GM19035 (cell line): Measurements from ENCODE around the gene LRRC17.

Experiments used
- ATAC-seq: cut with Tn5 transposase; IDR thresholded peaks from one replicate; pipeline ENCODE4 v1.9.1; 2021; ENCODE audit not compliant: unreplicated experiment

Gene LRRC17

DNA sequence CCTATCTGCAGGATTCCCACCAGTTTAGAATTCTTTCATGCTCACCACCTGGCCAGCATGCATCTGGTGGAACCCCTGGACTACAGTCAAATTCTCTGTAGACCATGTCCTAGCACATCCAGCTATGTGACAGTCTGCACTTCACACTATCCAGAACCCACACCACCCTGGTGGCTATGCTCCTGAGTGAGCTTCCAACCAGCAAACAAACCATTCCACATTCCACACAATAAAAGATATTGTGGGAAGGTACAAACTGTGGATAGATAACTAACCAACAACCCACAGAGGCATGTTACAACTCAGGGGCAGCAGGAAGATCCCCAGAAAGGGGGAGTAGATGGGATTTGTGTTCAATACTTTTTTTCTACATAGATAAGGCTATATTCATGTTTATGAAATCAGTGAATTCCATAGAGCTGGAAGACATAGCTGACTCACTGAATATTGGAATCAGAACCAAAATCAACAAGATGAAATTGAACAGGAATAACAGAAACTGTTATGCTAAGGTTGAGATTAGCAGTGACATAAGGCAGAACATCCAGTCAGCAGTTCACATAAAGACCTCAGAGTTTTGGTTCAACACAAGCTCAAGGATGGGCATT, 72.5 kb downstream of the LRRC17 start:
- no peak for ATAC-seq

GRCh38 chr7:102988088-102988487, 75.3 kb downstream of the LRRC17 start:
- ATAC-seq = no peak

- ATAC-seq = no peak
Measured at GRCh38 chr7:102988631-102989560, 76.1 kb downstream of the LRRC17 start.

- no peak for ATAC-seq
Measured at GRCh38 chr7:102990642-102991041, 77.8 kb downstream of the LRRC17 start.

DNA sequence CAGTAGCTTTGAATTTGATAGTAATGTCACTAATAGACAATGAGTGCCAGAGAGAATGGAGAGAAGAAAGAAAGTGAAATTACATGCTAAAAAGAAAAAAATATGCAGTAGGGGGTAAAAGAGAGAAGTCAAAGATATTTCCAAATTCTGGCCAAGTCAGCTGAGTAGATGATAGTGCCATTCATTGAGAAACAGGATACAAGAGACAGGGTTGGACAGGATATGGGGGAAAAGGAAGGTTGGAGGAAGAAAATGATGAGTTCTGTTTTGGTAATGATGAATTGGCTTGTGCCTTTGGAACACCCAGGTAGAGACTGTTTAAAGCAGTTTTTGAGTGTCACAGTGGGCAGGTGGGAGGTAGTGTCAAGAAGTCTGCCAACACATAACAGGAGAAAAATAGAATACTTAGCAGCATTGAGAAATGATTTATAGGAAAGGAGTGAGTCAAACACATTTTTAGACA, 78.3 kb downstream of the LRRC17 start:
- no peak for ATAC-seq

GRCh38 chr7:102991540-102992214, 78.9 kb downstream of the LRRC17 start:
- ATAC-seq = no peak

DNA sequence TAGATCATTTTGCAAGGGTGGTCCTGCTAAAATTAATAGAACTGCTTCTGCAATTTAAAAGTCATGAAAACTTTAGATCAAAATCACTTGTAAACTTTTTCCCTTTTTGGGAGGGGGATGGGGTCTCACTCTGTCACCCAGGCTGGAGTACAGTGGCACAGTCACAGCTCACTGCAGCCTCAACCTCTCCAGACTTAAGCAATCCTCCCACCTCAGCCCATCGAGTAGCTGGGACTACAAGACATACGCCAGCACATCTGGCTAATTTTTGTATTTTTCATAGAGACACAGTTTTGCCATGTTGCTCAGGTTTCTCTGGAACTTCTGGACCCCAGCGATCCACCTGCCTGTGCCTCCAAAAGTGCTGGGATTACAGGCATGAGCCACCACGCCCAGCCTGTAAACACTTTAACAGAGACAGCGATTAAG, 79.7 kb downstream of the LRRC17 start:
- no peak for ATAC-seq

- no peak for ATAC-seq
Measured at GRCh38 chr7:102992938-102993717, 80.3 kb downstream of the LRRC17 start.

GRCh38 chr7:102993718-102994029, 80.9 kb downstream of the LRRC17 start:
- ATAC-seq = no peak

- no peak for ATAC-seq
Measured at GRCh38 chr7:102994567-102994966, 81.8 kb downstream of the LRRC17 start.
